ENCODE data around the gene XKR7.
"Not testable (repeated sequence)": the region's sequence is repeated elsewhere in the genome, so short reads cannot be mapped to it uniquely, and the experiment has no call there.

Gene XKR7, protein sequence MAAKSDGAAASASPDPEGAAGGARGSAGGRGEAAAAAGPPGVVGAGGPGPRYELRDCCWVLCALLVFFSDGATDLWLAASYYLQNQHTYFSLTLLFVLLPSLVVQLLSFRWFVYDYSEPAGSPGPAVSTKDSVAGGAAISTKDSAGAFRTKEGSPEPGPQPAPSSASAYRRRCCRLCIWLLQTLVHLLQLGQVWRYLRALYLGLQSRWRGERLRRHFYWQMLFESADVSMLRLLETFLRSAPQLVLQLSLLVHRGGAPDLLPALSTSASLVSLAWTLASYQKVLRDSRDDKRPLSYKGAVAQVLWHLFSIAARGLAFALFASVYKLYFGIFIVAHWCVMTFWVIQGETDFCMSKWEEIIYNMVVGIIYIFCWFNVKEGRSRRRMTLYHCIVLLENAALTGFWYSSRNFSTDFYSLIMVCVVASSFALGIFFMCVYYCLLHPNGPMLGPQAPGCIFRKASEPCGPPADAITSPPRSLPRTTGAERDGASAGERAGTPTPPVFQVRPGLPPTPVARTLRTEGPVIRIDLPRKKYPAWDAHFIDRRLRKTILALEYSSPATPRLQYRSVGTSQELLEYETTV

DNA sequence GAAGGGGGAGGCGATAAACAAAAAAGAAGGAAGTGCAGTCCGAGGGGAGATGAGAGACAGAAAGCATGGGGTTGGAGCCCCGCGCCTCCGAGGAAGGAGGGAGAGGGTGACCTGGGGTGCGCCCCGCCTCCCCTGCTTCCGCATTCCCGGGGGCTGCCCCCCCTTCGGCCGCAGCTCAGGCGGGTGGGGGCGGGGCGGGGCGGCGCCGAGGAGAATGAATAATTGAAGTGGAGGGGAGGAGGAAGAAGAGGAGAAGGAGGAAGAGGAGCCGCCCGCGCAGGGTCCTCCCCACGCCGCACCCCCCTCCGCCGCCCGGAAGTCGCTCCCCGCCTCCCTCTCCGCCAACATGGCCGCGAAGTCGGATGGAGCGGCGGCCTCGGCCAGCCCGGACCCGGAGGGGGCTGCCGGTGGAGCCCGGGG lies at the start of gene XKR7:
Gene XKR7, plus strand, starts transcription at position 322 of the 420 bp plus-strand sequence. Its CDS starts 25 bp downstream, at position 347.
- no peak for DNase-seq

DNA sequence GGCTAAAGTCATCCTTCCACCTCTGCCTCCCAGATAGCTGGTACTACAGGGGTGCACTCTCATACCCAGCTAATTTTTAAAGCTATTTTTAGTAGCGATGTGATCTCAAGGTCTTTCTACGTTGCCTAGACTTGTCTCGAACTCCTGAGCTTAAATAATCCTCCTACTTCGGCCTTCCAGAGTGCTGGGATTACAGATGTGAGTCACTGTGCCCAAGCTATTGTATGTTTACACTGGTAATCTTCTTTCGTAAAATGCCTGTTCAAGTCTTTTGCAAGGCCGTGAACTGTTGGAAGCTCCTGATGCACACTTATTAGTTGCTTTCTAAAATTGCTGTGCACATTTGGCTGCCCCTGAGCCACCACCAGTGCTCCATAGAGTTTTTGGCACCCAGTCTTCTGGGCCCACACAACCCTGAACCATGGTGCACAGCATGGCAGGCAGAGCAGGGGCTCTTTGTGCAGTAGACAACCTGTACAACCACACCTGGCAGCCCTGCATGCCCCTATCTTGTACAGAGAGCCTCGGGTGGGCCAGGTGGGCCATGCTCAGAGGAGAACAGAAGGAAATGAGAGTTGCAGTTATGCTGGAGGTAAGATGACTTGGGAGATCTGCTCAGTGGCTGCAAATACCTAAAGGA lies 49.4 kb upstream of the XKR7 start:
- no peak for DNase-seq

DNA sequence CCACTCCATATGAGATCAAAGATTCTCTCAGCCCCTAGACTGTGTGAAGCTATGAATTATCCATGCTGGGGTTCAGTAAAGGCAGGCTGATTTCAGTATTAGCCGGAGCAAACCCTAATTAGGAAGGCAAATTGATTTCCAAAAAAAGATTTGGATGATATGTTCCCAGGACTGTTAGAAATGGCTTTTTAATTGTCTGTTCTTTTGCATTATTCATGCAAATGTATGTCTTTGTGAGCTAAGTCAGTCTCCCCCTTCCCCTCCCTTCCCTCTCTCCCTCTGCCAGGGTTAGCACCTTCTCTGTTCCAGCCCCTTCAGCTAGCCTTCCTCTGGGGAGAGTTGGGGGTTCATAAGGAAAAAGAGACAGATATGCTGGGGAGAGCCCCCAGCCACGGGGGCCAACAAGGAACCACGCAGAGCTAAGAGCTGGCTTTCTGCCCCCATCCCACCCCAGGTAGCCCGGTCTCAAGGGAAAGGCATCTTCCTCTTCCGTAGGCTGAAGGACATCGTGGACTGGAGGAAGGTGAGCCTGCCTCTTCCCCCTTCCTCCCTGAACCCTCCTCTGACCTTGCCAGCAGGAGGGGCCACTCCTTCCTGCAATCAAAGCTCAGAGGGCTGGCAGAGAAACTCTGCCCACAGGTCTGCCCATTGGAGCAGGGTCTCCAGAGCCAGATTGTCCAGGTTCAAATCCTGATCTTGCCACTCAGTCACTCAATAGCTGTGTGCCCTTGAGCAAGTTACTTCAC lies 48.4 kb upstream of the XKR7 start:
- DNase-seq, result no peak

DNA sequence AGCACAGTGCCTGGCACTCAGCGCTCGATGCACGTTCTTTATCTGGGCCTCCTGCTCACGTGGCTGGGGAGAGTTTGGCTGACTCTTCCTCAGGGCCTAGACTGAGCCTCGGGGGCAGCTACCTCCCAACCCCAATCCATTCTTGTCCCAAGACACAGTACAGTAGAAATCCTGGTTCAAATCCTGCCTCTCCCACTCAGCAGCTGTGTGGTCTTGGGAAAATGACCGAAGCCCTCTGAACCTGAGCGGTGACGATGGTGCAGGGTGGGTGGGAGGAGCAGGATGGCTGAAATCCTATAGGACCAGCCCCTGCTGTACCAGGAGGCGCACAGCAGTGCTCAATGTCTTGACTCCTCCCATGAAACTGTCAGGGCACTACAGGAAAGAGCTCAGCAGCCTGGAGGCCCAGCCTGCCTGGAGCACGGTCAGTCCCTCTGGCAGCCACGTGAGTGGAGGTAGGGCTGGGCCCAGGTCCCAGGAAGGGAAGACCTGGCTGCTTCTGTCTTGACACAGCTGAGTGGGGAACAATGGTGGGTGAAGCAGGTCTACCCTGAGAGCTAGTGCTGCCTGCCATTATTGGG lies 47.6 kb upstream of the XKR7 start:
- DNase-seq, result no peak

DNA sequence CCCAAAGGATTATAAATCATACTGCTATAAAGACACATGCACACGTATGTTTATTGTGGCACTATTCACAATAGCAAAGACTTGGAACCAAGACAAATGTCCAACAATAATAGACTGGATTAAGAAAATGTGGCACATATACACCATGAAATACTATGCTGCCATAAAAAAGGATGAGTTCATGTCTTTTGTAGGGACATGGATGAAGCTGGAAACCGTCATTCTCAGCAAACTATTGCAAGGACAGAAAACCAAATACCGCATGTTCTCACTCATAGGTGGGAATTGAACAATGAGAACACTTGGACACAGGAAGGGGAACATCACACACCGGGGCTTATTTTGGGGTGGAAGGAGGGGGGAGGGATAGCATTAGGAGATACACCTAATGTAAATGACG lies 46.5 kb upstream of the XKR7 start:
- DNase-seq, result not testable (repeated sequence)

DNA sequence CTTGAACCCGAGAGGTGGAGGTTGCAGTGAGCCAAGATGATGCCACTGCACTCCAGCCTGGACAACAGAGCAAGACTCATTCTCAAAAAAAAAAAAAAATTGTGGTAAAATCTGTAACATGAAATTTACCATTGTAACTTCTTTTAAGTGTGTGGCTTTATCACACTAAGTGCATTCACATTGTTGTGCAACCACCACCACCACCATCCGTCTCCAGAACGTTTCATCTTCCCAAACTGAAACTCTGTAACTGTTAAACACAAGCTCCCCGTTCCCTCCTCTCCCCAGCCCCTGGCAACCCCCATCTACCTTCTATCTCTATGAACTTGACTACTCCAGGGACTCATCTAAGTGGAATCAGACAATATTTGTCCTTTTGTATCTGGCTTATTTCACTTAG lies 45.8 kb upstream of the XKR7 start:
- DNase-seq, result no peak

DNA sequence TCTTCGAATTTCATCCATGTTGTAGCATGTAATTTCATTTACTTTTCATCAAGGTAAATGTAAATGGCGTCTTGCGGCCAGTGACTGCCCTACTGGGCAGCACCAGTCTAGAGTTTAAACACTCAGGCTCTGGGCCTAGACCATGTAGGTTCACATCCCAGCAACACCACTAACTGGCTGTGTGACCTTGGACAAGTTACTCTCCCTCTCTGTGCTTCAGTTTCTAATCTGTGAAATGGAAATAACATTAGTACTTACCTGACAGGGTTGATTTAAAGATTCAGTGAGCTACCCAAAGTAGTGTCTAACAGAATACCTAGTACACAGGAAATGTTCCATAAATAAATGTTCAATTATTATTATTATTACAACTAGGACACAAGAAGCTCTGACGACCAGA lies 45.4 kb upstream of the XKR7 start:
- DNase-seq, result no peak

DNA sequence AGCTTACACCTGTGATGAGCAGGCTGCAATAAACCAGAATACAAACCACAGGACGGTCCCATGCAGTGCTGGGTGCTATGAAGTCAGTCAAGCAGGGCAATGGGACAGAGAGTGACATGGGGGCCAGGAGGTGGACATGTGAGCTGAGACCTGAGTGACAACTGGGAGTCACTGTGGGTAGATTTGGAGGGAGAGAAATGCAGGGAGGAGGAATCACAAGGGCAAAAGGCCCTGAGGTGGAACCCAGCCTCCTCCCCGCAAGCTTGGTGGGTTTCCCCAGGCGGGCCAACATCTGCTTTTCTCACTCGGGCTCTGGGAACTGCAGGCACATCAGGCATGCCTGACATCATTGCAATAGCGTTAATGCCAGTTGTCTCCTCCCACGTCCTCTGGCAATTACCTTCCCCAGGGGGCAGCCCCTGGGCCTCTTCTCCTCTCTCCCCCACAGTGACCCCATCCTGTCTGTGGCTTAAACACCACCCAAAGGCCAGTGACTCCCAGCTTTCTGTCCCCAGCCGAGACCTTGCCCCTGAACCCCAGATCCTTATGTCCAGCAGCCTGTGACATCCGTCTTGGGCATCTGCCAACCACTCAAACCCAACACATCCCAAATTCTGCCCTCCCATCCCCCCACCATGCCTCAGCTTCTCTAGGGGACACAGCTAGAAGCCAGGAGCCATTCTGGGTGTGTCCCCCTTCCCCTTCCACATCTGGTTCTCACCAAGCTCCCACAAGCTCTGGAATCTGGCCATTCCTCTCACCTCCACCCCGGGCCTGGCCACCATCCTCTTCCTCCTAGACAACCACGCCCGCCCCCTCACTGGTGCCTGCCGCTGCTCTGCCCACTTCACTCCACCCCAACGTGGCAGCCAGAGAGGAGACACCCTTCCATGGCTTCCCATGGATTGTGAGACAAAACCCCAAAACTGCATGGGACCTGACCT lies 44.3 kb upstream of the XKR7 start:
- no peak for DNase-seq

DNA sequence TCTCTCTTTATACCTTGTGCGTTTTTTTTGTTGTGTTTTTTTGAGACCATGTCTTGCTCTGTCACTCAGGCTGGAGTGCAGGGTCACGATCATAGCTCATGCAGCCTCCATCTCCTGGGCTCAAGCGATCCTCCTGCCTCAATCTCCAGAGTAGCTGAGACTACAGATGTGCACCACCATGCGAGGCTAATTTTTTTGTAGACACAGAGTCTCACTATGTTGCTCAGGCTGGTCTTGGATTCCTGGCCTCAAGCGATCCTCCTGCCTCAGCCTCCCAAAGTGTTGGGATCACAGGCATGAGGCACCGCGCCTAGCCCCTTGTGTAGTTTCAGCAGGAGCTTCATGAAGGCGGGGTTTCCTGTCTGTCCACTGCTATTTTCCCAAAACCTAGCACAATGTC lies 43.4 kb upstream of the XKR7 start:
- no peak for DNase-seq

DNA sequence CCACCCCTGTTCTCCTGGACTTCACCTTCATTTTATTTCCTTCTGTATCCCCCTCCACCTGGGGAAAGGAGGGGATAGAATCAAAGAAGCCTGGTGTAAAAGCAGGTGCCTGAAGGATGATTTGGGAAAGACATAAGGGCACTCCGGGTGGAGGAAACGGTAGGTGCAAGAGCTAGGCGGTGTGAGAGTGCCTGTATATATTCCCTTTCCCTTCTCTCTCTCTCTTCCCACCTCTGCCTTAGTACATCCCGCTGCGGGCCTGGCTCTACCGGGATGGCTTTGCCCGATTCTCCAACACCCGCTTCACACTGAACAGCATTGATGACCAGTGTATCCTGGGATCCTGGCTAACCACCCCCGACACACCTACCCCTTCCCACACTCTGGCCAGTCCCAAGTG lies 42.3 kb upstream of the XKR7 start:
- DNase-seq, result no peak

DNA sequence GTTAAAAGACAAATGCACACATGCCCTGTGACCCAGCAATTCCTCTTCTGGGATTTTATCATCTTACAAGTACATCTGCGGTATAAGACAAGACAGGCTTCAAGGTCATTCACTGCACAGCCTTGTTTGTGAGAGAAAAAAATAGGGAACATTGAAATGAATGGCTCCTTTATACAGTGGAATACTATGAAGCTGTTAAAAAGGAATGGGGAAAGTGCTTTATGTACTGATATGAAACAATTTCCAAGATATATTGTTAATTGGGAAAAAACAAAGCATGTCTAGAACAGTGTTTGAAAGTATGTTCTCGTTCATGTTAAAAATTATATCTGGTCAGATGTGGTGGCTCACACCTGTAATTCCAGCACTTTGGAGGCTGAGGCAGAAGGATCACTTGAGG lies 41.5 kb upstream of the XKR7 start:
- no peak for DNase-seq

DNA sequence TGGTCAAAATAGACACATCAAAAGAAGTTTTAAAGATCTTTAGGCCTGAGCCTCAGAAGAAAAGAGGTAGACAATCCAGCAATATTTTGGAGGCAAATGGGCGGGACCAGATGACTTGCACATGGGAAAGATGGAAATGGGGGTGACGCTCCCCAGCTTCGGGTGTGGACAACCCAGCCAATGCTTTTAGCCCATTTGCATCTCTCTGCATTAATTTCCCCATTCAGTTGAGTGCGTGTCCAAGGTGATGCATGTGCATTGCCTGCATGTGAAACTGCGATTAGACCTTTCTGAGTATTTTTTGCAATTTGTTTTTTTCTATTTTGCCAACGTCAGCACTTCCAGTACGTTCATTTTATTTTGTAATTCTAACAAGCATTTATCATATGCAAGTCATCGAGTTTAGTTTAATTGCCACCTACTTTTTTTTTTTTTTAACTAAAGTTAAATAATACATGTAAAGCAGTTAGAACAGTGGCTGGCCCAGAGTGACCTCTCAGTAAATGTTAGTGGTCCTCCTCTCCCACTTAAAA lies 40.3 kb upstream of the XKR7 start:
- DNase-seq, result peak; percentile 30

DNA sequence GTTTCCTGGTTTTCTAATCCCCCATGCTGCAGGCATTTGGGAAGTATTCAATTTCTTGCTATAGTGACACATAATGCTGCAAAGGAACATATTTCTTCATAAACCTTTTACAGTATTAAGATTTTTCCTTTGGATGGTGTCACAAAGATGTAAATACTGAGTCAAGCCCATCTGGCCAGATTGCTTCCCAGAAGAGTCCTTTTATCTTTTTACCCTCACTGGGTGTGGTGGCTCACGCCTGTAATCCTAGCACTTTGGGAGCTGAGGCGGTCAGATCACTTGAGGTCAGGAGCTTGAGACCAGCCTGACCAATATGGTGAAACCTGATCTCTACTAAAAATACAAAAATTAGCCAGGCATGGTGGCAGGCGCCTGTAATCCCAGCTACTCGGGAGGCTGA lies 38.3 kb upstream of the XKR7 start:
- not testable (repeated sequence) for DNase-seq

DNA sequence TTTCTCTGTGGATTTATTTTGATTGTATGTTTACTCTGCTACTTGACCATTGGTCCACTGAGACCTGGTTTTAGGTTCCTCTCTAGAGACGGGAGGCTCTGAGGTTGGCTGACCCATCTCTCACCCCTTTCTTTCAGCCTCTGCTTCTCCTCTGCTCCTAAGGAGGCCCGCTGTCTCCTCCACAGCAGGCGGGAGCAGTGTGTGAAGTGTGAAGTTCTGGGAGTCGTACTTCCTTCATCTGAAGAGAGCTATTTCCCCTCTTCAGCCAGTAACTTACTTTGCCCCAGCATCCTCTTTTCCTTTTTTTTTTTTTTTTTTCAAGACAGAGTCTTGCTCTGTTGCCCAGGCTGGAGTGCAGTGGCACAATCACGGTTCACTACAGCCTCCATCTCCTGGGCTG lies 37.2 kb upstream of the XKR7 start:
- no peak for DNase-seq

DNA sequence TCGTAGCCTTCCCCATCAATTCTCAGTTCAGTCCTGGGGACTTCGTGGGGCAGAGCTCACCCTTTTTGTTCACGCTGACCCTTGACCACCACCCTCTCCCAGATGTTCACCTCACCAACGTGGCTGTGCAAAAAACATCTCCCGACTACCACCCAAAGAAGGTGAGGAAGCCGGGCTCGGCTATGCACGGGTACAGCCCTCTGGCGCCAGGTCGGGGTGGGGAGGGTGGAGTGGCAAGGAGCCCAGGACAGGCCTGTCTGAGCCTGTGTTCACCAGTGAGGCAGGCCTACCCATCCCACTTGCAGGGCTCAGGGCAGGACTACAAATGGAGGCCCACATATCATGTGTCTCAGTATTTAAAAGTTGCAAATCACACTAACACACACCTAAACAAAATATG lies 34.3 kb upstream of the XKR7 start:
- no peak for DNase-seq

DNA sequence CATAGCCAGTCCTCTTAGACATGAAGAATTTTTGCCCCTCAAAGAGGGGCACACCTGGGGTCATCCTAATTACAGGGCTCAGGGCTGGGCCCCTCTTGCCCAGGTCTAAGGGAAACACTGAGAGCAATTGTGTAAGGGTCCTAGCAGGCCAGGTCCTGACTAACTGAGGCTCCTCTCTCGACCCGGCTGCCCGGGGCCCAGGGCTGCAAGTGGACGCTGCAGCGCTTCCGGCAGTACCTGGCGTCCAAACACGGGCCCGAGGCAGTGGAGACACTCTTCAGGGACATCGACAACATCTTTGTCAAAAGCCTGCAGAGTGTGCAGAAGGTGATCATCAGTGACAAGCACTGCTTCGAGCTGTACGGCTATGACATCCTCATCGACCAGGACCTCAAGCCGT lies 33.5 kb upstream of the XKR7 start:
- DNase-seq, result no peak

DNA sequence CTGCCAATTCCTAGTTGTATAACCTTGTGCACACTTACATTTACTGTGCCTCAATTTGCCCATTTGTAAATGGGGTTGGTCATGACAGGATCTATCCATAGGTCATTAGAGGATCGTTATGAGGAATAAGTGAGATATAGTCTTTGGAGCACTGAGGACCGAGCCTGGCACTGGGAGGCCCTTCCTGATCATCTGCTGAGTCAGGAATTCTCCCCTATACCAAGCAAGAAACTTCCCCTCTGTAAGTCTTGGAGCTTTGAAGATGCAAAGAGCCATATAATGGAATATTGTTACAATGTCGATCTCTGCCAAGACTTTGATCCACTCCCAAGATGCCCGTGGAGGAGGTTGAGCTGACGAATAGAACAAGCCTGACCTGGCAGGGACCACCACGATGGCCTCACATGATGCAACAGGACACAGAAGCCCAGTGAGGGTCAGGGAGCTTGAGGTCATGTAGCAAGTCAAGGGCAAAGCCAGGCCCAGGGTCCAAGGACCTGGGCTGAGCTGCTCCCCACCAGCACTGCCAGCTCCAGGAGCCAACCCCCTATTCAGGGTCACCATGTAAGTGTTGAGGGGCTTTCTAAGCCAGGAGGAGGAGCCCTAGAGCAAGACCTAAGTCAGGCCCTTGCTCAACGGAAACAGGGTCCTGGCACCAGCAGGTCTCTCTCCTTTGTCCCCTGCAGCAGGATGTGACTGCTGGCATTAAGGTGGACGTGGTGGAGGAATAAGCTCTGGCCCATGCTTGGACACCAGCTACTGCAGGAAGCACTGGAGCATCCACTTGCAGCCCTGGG lies 32.8 kb upstream of the XKR7 start:
- no peak for DNase-seq

DNA sequence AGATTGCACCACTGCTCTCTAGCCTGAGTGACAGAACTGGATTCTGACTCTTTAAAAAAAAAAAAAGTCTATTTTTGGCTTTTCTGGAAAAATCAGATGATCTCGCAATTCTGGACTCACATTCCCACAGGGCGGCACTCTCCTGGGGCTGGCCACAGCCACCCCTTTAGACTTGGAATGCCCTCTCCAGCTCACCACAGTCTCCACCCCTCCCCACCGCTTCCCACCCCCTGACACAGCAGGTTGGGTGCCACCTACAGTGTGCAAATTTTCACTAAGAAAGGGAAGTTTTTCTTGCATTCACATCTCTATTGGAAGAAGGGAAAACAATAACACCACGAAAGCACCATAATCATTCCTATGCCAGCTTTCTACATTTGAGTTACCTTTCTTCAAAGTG lies 31.5 kb upstream of the XKR7 start:
- no peak for DNase-seq

DNA sequence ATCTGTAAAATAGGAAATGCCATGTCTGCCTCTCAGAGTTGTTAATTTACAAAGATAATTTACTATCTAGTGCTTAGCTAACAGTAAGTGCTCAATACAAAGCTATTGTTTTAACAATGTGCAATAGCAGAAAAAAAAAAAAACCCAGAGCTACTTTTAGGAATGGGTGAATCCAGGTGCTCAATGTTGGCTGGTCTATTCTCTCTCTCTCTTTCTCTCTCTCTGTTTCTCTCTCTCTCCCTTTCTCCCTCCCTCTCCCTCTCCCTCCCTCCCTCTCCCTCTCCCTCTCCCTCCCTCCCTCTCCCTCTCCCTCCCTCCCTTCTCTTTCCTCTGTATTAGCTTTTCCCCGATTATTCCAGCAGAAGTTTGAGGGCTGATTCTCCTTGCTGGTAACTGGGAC lies 30.1 kb upstream of the XKR7 start:
- no peak for DNase-seq

DNA sequence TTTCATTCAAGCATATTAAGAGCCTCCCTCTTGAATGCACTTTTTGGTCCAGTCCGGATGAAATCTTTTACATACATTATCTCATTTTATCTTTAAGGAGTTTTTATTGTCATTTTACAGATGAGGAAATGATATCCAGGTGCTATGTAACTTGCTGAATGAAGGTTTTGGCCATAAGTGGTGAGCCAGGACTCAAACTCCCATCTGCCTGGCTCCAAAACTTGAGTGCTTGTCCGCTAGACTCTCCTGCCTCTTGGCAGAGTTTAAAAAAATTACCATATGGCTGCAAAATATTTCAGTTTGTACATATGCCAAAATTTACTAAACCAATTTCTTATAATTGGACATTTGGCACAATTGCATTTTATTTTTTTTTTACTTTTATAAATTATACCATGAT lies 28.3 kb upstream of the XKR7 start:
- no peak for DNase-seq

DNA sequence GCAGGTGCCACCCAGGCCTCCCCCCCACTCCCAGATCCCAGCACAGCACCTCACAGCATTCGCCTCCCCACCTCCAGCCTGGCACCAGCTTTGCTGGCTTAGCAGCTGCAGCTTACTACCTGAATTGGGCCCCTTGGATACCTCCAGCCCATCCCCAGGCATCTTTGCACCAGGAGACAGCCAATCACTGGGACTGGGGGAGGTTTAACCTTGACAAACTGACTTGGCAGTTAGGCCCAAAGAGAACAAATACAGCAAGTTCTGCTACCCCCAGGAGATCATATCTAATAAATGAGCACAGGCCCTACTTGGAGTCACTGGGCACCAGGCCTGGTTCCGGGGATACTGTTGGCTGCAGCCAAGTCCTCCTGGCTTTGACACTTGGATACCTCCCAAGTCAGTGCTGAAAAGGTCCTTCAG lies 24.9 kb upstream of the XKR7 start:
- DNase-seq, result no peak
